Thymus (tissue), 11 donors: Measurements from ENCODE around the gene DNM1. TPM values are rescaled to one million over a fixed set of nuclear protein-coding genes. Genes with fewer than 3 reads are reported as not detected.

ENCODE experiments used
- DNase-seq, 9 donors: peaks; one replicate each; pipeline ENCODE4 v3.0.0-alpha.2; 2013; ENCODE audit warnings: low spot score in 9 of 9, low read depth in 6 of 9, missing footprints in 1 of 9
- H3K27ac ChIP-seq, 2 donors: one replicate each; pipeline ENCODE4 v1.5.1; 2013; ENCODE audit warnings: control low read depth in 1 of 2, low read depth in 1 of 2, low read length in 1 of 2, mild to moderate bottlenecking in 1 of 2, moderate library complexity in 1 of 2
- H3K27me3 ChIP-seq, 2 donors: one replicate each; pipeline ENCODE4 v1.5.1; 2013; ENCODE audit warnings: low read length in 1 of 2; ENCODE audit not compliant: control insufficient read depth in 2 of 2, insufficient read depth in 1 of 2
- H3K36me3 ChIP-seq, 2 donors: one replicate each; pipeline ENCODE4 v1.5.1; 2013; ENCODE audit warnings: low read length in 1 of 2, mild to moderate bottlenecking in 1 of 2, moderate library complexity in 1 of 2; ENCODE audit not compliant: control insufficient read depth in 2 of 2, insufficient read depth in 2 of 2
- H3K4me1 ChIP-seq, 2 donors: one replicate each; pipeline ENCODE4 v1.5.1; 2013; ENCODE audit warnings: low read length in 2 of 2; ENCODE audit not compliant: control insufficient read depth in 2 of 2, insufficient read depth in 2 of 2
- H3K4me3 ChIP-seq, 2 donors: one replicate each; pipeline ENCODE4 v1.5.1; 2013; ENCODE audit warnings: low read length in 2 of 2, control low read depth in 1 of 2, mild to moderate bottlenecking in 1 of 2
- H3K9me3 ChIP-seq, 2 donors: one replicate each; pipeline ENCODE4 v1.5.1; 2013; ENCODE audit warnings: low read length in 1 of 2, mild to moderate bottlenecking in 1 of 2; ENCODE audit not compliant: control insufficient read depth in 2 of 2, insufficient read depth in 1 of 2
- WGBS: extraction: QIAGEN DNeasy Blood & Tissue Kit; methylation state at CpG from one replicate; pipeline ENCODE4 v1.1.7; 2013; 5-methylcytosine and 5-hydroxymethylcytosine counted together
- polyA plus RNA-seq: library from polyadenylated mRNA; stranded (reverse); fragments of 200-250 nt; gene quantifications from one replicate; pipeline ENCODE4 v1.2.3, GENCODE V29; 2013
- total RNA-seq: library from RNA; stranded (reverse); fragments of 120-200 nt; gene quantifications from one replicate; pipeline ENCODE4 v1.2.4, GENCODE V29; 2013
- donor health status: healthy.

DNM1 gene
- total and polyA plus RNA-seq, 2 donors: 0.94 to 4.5 TPM

- Histone ChIP-seq H3K4me3 (no peak overlapping the region), H3K36me3 (no peaks in the 10 kb centered on the region), H3K27ac (no peak overlapping the region), H3K27me3 (peaks cover 0 to 16% of the 10 kb centered on the region in 2 donors), H3K9me3 (no peaks in the 10 kb centered on the region), H3K4me1 (peaks cover 3 to 18% of the 10 kb centered on the region in 2 donors)
- WGBS: 89% methylated on average over 10 of the region's 10 CpGs
- no peak for DNase-seq
Observed at GRCh38 chr9:128215491-128216409, 12.6 kb downstream of the DNM1 start.

GRCh38 chr9:128216781-128217553 lies 13.8 kb downstream of the DNM1 start:
- H3K36me3 ChIP-seq: no peaks in the 10 kb centered on the region
- no peak overlapping the region for H3K4me3 ChIP-seq
- no peak for DNase-seq
- 95% methylated on average over 16 of the region's 16 CpGs for WGBS
- H3K27me3 ChIP-seq: peaks cover 0 to 11% of the 10 kb centered on the region in 2 donors
- H3K27ac ChIP-seq: no peak overlapping the region
- H3K9me3 ChIP-seq: no peaks in the 10 kb centered on the region
- peaks cover 3 to 18% of the 10 kb centered on the region in 2 donors for H3K4me1 ChIP-seq

- no peak for DNase-seq
- H3K36me3 ChIP-seq: no peaks in the 10 kb centered on the region
- H3K9me3 ChIP-seq: no peaks in the 10 kb centered on the region
- H3K4me3 ChIP-seq: peak overlapping the region; percentile 27 to 47
- H3K27me3 ChIP-seq: peaks cover 0 to 8% of the 10 kb centered on the region in 2 donors
- WGBS: 83% methylated on average over 11 of the region's 11 CpGs
- H3K4me1 ChIP-seq: peaks cover 3 to 18% of the 10 kb centered on the region in 2 donors
- H3K27ac ChIP-seq: no peak overlapping the region
Observed at GRCh38 chr9:128218172-128218517, 15.0 kb downstream of the DNM1 start.

GRCh38 chr9:128218518-128219389 lies 15.6 kb downstream of the DNM1 start:
- DNase-seq: peak; percentile 75 to 95 (median 87)
- H3K27me3 ChIP-seq: peaks cover 0 to 8% of the 10 kb centered on the region in 2 donors
- peaks cover 3 to 18% of the 10 kb centered on the region in 2 donors for H3K4me1 ChIP-seq
- no peak overlapping the region for H3K27ac ChIP-seq
- 27% methylated on average over 47 of the region's 47 CpGs for WGBS
- H3K9me3 ChIP-seq: no peaks in the 10 kb centered on the region
- peak overlapping the region; percentile 27 to 47 for H3K4me3 ChIP-seq
- H3K36me3 ChIP-seq: no peaks in the 10 kb centered on the region

- WGBS: 98% methylated on average over 9 of the region's 9 CpGs
- H3K9me3 ChIP-seq: no peaks in the 10 kb centered on the region
- H3K27ac ChIP-seq: no peak overlapping the region
- H3K4me1 ChIP-seq: peaks cover 3 to 18% of the 10 kb centered on the region in 2 donors
- no peak for DNase-seq
- H3K27me3 ChIP-seq: peaks cover 0 to 8% of the 10 kb centered on the region in 2 donors
- no peak overlapping the region for H3K4me3 ChIP-seq
- no peaks in the 10 kb centered on the region for H3K36me3 ChIP-seq
Observed at GRCh38 chr9:128219831-128220230, 16.7 kb downstream of the DNM1 start.

- DNase-seq: no peak
- Histone ChIP-seq H3K27me3 (peaks cover 0 to 8% of the 10 kb centered on the region in 2 donors), H3K27ac (no peak overlapping the region), H3K36me3 (no peaks in the 10 kb centered on the region), H3K9me3 (no peaks in the 10 kb centered on the region), H3K4me3 (no peak overlapping the region), H3K4me1 (peaks cover 3 to 15% of the 10 kb centered on the region in 2 donors)
- 97% methylated on average over 10 of the region's 10 CpGs for WGBS
Observed at GRCh38 chr9:128222026-128222425, 18.8 kb downstream of the DNM1 start.

GRCh38 chr9:128222880-128223670 lies 19.9 kb downstream of the DNM1 start:
- H3K4me1 ChIP-seq: peaks cover 3 to 10% of the 10 kb centered on the region in 2 donors
- no peak overlapping the region for H3K27ac ChIP-seq
- DNase-seq: no peak
- H3K4me3 ChIP-seq: no peak overlapping the region
- no peaks in the 10 kb centered on the region for H3K9me3 ChIP-seq
- H3K27me3 ChIP-seq: peaks cover 0 to 6% of the 10 kb centered on the region in 2 donors
- no peaks in the 10 kb centered on the region for H3K36me3 ChIP-seq
- WGBS: 96% methylated on average over 13 of the region's 13 CpGs

GRCh38 chr9:128224877-128225276 lies 21.7 kb downstream of the DNM1 start:
- 96% methylated on average over 7 of the region's 7 CpGs for WGBS

More at GRCh38 chr9:128224877-128225276, 21.7 kb downstream of the DNM1 start:
- Histone ChIP-seq H3K27me3 (no peaks in the 10 kb centered on the region), H3K36me3 (no peaks in the 10 kb centered on the region), H3K9me3 (no peaks in the 10 kb centered on the region), H3K4me3 (no peak overlapping the region), H3K27ac (no peak overlapping the region), H3K4me1 (no peaks in the 10 kb centered on the region)
- no peak for DNase-seq
